Effector memory CD4-positive, alpha-beta T cell (primary cell): ENCODE data around the gene TMBIM6.

Experiments used
- DNase-seq, 3 donors: peaks; one replicate each; pipeline ENCODE4 v3.0.0-alpha.2; 2020
- H3K27ac ChIP-seq: 2 replicates; pipeline ENCODE4 v1.7.0; 2013; ENCODE audit warnings: mild to moderate bottlenecking, low read length, moderate library complexity; ENCODE audit not compliant: insufficient read depth, poor library complexity, severe bottlenecking
- H3K27me3 ChIP-seq: replicated peaks from 2 replicates; pipeline ENCODE4 v1.7.0; 2013; ENCODE audit warnings: mild to moderate bottlenecking, low read length; ENCODE audit not compliant: insufficient read depth, control insufficient read depth, poor library complexity, severe bottlenecking
- H3K36me3 ChIP-seq: 2 replicates; pipeline ENCODE4 v1.7.0; 2013; ENCODE audit warnings: mild to moderate bottlenecking, low read length, moderate library complexity; ENCODE audit not compliant: control insufficient read depth, insufficient read depth
- H3K4me1 ChIP-seq: 2 replicates; pipeline ENCODE4 v1.7.0; 2013; ENCODE audit warnings: low read length, mild to moderate bottlenecking; ENCODE audit not compliant: control insufficient read depth, insufficient read depth, poor library complexity, severe bottlenecking
- H3K4me3 ChIP-seq: 2 replicates; pipeline ENCODE4 v1.7.0; 2013; ENCODE audit warnings: low read length, low read depth, mild to moderate bottlenecking; ENCODE audit not compliant: insufficient read depth, poor library complexity, severe bottlenecking
- H3K9me3 ChIP-seq: 2 replicates; pipeline ENCODE4 v1.7.0; 2013; ENCODE audit warnings: mild to moderate bottlenecking, low read length, moderate library complexity; ENCODE audit not compliant: control insufficient read depth
- total RNA-seq, 3 donors: gene quantifications; one replicate each; lab custom pipeline; 2026; lab: John Stamatoyannopoulos, UW

The TMBIM6 gene
- total RNA-seq, result 444 to 480 (median 473) reads per million in 3 donors

GRCh38 chr12:49740930-49741881, at the start of gene TMBIM6:
TSS of gene TMBIM6 (plus strand) at chr12:49741557. CDS start at chr12:49752494, 10,937 bp downstream.
- no peaks in the 10 kb centered on the region for H3K36me3 ChIP-seq

GRCh38 chr12:49692851-49693250, 48.5 kb upstream of the TMBIM6 start:
- Histone ChIP-seq H3K4me3 (no peak overlapping the region), H3K27ac (no peak overlapping the region), H3K4me1 (peaks cover 7% of the 10 kb centered on the region), H3K9me3 (no peaks in the 10 kb centered on the region), H3K36me3 (no peaks in the 10 kb centered on the region), H3K27me3 (no peaks in the 10 kb centered on the region)
- DNase-seq, result no peak

More at GRCh38 chr12:49740930-49741881, at the start of gene TMBIM6:
- no peaks in the 10 kb centered on the region for H3K27me3 ChIP-seq
- H3K4me1 ChIP-seq, result peaks cover 27% of the 10 kb centered on the region
- peak; percentile 99 for DNase-seq
- no peaks in the 10 kb centered on the region for H3K9me3 ChIP-seq
- peak within 1 kb of the TSS; percentile 81 for H3K4me3 ChIP-seq
- peak within 1 kb of the TSS; percentile 99 for H3K27ac ChIP-seq

GRCh38 chr12:49693931-49694444, 47.4 kb upstream of the TMBIM6 start:
- no peak for DNase-seq
- Histone ChIP-seq H3K36me3 (no peaks in the 10 kb centered on the region), H3K27ac (no peak overlapping the region), H3K9me3 (no peaks in the 10 kb centered on the region), H3K4me1 (peaks cover 15% of the 10 kb centered on the region), H3K27me3 (no peaks in the 10 kb centered on the region), H3K4me3 (no peak overlapping the region)

GRCh38 chr12:49696723-49697122, 44.6 kb upstream of the TMBIM6 start:
- no peaks in the 10 kb centered on the region for H3K36me3 ChIP-seq
- H3K4me1 ChIP-seq, result peaks cover 13% of the 10 kb centered on the region
- DNase-seq, result no peak

GRCh38 chr12:49697808-49698207, 43.5 kb upstream of the TMBIM6 start:
- no peaks in the 10 kb centered on the region for H3K36me3 ChIP-seq
- no peaks in the 10 kb centered on the region for H3K9me3 ChIP-seq
- peaks cover 13% of the 10 kb centered on the region for H3K4me1 ChIP-seq

More at GRCh38 chr12:49696723-49697122, 44.6 kb upstream of the TMBIM6 start:
- no peak overlapping the region for H3K4me3 ChIP-seq
- H3K27ac ChIP-seq, result no peak overlapping the region
- no peaks in the 10 kb centered on the region for H3K27me3 ChIP-seq
- H3K9me3 ChIP-seq, result no peaks in the 10 kb centered on the region

GRCh38 chr12:49698619-49699545, 42.5 kb upstream of the TMBIM6 start:
- Histone ChIP-seq H3K27ac (peak overlapping the region; percentile 2), H3K27me3 (no peaks in the 10 kb centered on the region), H3K36me3 (no peaks in the 10 kb centered on the region), H3K4me1 (peaks cover 19% of the 10 kb centered on the region), H3K4me3 (peak overlapping the region; percentile 22), H3K9me3 (no peaks in the 10 kb centered on the region)
- peak in 1 of 3 donors; percentile 7 for DNase-seq

More at GRCh38 chr12:49697808-49698207, 43.5 kb upstream of the TMBIM6 start:
- Histone ChIP-seq H3K4me3 (no peak overlapping the region), H3K27ac (no peak overlapping the region), H3K27me3 (no peaks in the 10 kb centered on the region)
- DNase-seq, result no peak

GRCh38 chr12:49702009-49702408, 39.3 kb upstream of the TMBIM6 start:
- Histone ChIP-seq H3K27me3 (no peaks in the 10 kb centered on the region), H3K9me3 (no peaks in the 10 kb centered on the region), H3K36me3 (no peaks in the 10 kb centered on the region), H3K27ac (no peak overlapping the region), H3K4me3 (no peak overlapping the region), H3K4me1 (peaks cover 37% of the 10 kb centered on the region)
- no peak for DNase-seq

GRCh38 chr12:49702676-49703215, 38.6 kb upstream of the TMBIM6 start:
- no peak overlapping the region for H3K27ac ChIP-seq
- H3K36me3 ChIP-seq, result no peaks in the 10 kb centered on the region
- H3K4me1 ChIP-seq, result peaks cover 40% of the 10 kb centered on the region
- no peaks in the 10 kb centered on the region for H3K27me3 ChIP-seq
- H3K9me3 ChIP-seq, result no peaks in the 10 kb centered on the region
- no peak overlapping the region for H3K4me3 ChIP-seq
- DNase-seq, result no peak

- DNase-seq, result peak in 2 of 3 donors; percentile 18 to 25
- Histone ChIP-seq H3K9me3 (no peaks in the 10 kb centered on the region), H3K36me3 (no peaks in the 10 kb centered on the region), H3K4me3 (no peak overlapping the region), H3K27me3 (no peaks in the 10 kb centered on the region), H3K4me1 (peaks cover 37% of the 10 kb centered on the region), H3K27ac (peak overlapping the region; percentile 13)
These were observed 37.7 kb upstream of the TMBIM6 start for GRCh38 chr12:49703647-49704137.
